ENCODE data around the gene C4orf36.

The C4orf36 gene

GRCh38 chr4:86853209-86853608, 39.0 kb downstream of the C4orf36 start:
- no peak for DNase-seq

- no peak for DNase-seq
Observed at GRCh38 chr4:86848732-86849619, 43.2 kb downstream of the C4orf36 start, which contains the start of gene SLC10A6. Gene SLC10A6 (minus strand): TSS chr4:86849384. CDS start chr4:86849115, 269 bp downstream.

- DNase-seq, result no peak
Observed at GRCh38 chr4:86848136-86848535, 44.1 kb downstream of the C4orf36 start.

- no peak for DNase-seq
Observed at GRCh38 chr4:86847571-86847970, 44.7 kb downstream of the C4orf36 start.

GRCh38 chr4:86846921-86847320, 45.3 kb downstream of the C4orf36 start:
- no peak for DNase-seq

- DNase-seq, result no peak
Observed at GRCh38 chr4:86845593-86845992, 46.6 kb downstream of the C4orf36 start.

GRCh38 chr4:86841309-86841708, 50.9 kb downstream of the C4orf36 start:
- DNase-seq, result no peak

- DNase-seq, result no peak
Observed at GRCh38 chr4:86840858-86841257, 51.4 kb downstream of the C4orf36 start.

- no peak for DNase-seq
Observed at GRCh38 chr4:86837691-86838503, 54.3 kb downstream of the C4orf36 start.

GRCh38 chr4:86835677-86836076, 56.5 kb downstream of the C4orf36 start:
- DNase-seq, result no peak

- DNase-seq, result no peak
Observed at GRCh38 chr4:86834901-86835300, 57.3 kb downstream of the C4orf36 start.

- DNase-seq, result no peak
Observed at GRCh38 chr4:86833615-86834014, 58.6 kb downstream of the C4orf36 start.

GRCh38 chr4:86831262-86832130, 60.7 kb downstream of the C4orf36 start:
- DNase-seq, result no peak

Measured in CD4-positive, alpha-beta T cell treated with Interleukin-17A for 4 hours (primary cell).